HG02938 (cell line): ENCODE measurements around the gene TBATA.
"Not testable (repeated sequence)": the region's sequence is repeated elsewhere in the genome, so short reads cannot be mapped to it uniquely, and the experiment has no call there.

Source experiments
- ATAC-seq: cut with Tn5 transposase; IDR thresholded peaks from one replicate; pipeline ENCODE4 v1.9.1; 2021; ENCODE audit warnings: mild to moderate bottlenecking, moderate library complexity; ENCODE audit not compliant: unreplicated experiment

Gene TBATA

DNA sequence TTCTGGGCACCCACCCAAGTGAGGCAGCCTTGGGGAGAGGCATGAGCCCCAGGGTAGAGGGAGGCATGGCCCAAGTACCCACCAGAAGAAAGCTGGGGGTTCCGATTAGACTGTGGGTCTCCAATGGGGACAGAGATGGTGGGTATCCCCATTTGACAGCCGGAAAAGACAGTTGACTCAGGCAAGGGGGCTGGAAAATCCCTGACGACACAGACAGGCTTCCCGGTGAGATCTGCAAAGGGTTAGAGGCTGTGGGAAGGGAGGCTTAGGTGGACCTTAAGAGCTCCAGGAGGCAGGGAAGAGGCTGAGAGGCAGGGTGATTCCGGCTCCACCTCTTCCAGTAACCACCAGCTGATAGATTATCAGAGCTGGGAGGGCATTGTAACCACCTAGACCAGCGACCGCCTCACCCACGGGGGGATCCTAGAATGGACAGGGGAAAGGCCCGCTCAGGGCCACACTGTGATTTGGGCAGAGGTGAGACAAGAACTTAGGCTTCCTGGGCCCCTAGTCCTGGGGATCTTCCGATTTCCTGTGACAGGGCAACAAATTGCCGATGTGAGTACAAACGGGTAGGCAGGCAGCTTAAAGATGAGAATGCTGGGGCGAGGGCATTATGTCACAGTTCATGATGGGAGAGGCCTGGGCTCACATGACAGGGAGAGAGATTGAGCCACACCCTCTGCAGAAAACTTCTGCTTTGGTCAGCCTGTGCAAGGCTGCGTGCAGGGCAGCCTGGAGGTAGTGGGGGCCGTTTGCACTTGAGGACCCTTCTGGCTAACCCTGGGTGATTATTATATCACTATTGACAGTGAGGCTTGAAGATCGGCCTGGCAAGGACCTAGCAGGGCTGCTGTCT, 5.4 kb downstream of the TBATA start:
- ATAC-seq: no peak

- ATAC-seq: no peak
Observed at GRCh38 chr10:70779088-70779487, 6.1 kb downstream of the TBATA start.

DNA sequence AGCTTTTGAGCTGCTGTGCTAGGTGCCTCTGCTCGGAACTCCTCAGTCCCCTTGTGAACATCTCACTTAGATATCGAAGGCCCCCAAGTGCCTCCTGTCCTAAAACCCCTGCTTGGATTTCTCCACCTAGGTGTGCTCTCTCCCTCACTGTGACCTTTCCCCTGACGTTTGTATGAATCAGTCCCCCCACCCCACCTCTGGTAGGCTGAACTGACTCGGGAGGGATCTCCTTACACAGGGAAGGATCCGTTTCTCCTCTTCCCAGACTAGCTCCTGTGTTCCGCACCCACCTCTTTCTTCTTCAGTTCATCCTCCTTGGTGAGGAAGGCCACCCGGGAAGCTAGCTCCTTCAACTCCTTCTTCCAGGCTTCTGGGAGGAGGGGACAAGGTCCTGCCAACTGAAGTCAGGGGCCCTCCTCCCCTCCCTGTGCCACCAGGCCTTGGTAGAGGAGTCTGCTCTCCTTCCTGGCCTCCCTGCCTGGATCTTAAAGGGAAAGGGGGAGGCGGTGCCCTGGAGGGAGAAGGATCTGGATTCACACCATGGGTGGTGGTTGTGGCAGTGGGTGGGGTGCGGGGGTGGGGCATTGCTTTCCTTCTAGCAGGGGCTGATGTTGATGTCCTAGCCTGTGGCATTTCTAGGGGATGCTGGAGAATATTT, 6.8 kb downstream of the TBATA start:
- ATAC-seq: no peak

- no peak for ATAC-seq
Observed at GRCh38 chr10:70777063-70777875, 7.9 kb downstream of the TBATA start.

- no peak for ATAC-seq
Observed at GRCh38 chr10:70776455-70777005, 8.6 kb downstream of the TBATA start.

DNA sequence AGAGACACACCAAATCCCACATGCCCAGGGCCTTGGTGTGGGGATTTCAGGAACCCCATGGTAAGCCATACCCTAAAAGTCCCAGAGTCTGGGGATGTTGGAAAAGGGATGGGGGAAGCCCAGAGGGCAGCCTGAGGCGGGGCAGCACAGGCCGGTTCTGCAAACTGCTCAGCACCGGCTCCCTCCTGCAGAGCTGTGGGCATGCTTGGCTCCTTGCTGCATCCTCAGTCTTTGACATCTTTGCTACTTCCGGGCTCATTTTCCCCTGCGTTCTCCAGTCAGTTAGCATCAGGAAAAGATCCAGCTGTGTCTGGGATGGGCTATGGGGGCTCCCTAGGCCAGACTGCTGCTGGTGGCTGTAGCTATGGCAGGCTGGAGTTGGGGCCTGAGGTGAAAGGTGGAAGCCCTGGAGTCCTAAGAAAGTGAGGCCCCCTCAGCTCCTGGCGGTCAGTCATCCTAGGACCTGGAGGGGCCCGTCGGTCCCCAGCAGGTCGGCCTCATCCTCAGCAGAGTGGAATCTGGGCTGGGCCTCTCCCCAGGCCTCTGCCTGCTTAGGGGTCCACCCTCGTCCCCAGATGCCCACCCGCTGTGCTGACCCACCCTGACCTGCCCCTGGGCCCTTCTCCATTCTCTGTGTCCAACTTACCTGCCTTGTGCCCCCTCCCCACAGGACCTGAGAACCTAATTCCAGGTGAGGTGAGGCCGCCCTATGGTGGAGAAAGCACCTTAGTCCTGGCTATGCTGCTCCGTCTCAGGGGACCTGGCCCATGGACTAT, 9.3 kb downstream of the TBATA start:
- ATAC-seq: no peak

DNA sequence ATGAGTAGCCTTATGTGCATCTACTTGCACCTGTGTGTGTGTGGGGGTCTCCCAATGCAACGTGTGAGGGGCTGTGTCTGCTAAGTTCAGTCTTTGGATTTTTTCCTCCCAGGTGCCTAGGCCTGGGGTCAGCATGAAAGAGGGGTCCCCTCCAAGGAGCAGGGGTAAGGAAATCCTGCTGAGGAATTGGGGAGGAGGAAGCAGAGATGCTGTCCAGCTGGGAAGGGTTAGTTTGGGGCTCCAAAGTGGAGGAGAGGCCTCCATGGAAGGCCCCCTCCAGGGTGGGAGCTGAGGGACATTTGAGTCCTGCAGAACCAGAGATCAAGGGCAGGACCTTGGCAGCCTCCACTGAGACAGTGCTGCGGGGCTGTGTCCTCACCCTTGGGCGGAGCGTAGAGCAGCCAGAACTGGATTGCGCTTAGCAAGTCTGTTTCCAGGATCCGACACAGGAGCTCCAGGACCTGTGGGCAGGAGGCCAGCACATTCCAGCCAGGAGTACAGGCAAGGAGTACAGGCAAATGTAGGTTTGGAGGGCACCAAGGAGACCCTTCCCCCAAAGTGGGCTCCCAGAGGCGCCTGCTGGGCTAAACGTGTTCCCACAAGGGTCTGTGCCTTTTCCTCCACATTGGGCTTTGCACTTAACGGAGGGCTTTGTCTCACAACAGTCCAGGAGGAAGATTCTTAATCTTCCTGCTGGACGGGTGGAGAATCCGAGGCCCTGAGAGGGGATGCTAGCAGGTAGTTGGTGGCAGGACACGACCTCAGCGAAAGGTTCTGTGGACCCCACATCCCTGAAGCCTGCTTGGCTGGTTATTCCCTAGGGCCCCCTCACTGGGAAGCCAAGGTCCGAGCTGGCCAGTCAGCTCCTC, 10.1 kb downstream of the TBATA start:
- no peak for ATAC-seq

DNA sequence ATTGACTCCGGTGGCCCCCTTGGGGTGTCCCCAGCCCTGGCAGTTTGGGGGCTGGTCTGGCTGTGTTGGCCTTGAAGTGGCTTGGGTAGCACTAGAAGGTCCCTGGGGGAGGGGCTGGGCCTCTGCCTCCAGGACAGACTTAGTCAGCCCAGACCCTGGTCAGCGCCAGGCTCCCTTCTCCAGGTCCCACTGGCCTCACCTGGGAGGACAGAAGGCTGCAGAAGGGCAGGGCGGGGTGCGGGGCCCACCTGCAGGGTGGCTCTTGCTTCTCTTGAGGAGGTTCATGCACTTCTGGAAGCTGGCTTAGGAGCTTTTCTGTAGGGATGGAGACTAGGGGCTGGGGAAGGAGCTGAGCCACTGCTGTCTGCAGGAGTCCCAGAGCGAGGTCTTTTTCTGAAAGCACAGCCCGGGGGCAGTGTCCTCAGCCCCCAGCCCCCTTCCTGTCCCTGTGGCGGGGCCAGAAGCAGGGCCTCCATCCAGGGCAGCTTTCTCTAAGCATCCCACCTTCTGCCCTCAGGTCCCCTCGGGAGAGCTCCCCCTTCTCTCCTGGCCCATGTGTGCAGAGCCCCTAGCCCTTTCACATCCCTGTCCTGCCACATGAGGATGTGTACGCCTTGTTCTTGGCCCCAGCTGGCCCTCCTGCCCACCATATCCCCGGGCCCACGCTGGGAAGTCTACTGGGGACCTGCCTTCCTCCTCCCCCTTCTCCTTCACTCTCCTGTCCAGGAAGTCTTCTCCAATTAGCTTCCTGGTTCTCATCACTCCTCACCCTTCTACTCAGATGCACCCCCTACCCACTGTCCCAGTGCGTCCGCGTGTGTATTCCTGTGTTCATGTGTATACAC, 11.0 kb downstream of the TBATA start:
- ATAC-seq: no peak

DNA sequence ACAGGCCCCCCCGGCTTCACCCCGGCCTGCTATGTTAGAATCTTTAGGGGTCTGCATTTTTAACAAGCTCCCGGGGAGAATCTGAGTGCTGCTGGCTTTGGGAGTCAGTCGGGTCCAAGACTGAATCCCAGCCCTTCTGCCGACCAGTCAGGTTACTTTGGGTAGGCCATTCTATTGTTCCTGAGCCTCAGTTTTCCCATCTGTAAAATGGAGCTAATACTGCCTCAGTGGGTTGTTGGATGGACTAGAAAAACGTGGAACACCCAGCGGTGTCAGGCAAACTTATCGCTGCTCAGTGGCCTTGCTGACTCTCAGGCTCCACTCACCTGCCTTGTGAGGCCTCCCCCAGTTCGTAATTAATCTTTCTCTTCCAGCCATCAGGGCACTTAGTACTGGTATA, 11.7 kb downstream of the TBATA start:
- no peak for ATAC-seq

DNA sequence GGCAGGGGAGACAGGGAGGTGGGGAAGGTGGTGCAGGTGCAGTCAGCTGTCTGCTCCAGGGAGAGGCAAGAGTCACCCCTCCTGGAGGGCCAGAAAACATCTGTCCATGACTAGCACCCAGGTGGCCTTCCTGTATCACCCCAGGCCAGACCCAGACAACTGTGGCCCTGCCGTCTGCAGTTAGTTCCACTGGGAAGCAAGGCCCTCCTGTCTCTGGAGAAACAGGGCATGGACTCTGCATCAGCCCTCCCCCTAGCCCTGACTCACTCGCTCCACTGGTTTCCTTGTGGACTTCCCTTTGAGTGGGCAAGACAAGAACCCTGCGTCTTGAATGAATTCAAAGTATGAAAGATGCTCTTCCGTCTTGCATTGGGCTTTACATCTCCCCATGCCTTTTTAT, 12.6 kb downstream of the TBATA start:
- ATAC-seq: no peak

GRCh38 chr10:70771311-70772194, 13.6 kb downstream of the TBATA start:
- ATAC-seq: no peak

DNA sequence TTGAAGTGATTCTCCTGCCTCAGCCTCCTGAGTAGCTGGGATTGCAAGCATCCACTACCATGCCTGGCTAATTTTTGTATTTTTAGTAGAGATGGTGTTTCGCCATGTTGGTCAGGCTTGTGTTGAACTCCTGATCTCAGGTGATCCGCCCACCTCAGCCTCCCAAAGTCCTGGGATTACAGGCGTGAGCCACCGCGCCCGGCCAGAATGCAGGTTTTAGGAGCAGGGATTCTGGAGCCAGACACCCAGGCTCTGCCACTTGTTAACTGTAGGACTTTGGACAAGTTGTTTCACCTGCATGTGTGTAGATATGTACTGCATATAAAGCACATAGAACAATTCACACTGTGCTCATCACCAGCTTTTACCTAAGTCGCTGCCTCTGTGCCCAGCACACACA, 14.7 kb downstream of the TBATA start:
- not testable (repeated sequence) for ATAC-seq

GRCh38 chr10:70770001-70770400, 15.2 kb downstream of the TBATA start:
- ATAC-seq: no peak

GRCh38 chr10:70769121-70769520, 16.1 kb downstream of the TBATA start:
- no peak for ATAC-seq

DNA sequence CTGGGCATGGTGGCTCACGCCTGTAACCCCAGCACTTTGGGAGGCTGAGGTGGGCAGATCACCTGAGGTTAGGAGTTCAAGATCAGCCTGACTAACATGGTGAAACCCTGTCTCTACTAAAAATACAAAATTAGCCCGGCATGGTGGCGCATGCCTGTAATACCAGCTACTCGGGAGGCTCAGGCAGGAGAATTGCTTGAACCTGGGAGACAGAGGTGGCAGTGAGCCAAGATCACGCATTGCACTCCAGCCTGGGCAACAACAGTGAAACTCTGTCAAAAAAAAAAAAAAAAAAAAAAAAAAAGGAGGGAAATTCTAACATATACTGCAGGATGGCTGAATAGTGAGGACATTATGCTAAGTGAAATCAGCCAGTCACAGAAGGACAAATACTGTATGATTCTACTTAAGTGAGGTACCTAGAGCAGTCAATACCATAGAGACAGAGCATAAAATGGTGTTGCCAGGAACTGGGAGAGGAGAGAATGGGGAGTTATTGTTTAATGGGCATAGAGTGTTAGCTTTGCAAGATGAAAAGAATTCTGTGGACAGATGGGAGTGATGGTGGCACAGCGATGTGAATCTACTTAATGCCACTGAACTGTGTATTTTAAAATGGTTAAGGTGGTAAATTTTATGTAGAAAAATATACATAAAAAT, 17.0 kb downstream of the TBATA start:
- ATAC-seq: not testable (repeated sequence)

- no peak for ATAC-seq
Observed at GRCh38 chr10:70765794-70766594, 19.2 kb downstream of the TBATA start.
